DOHH2 (cell line): ENCODE measurements around the gene RNU1-4.
"Not testable (repeated sequence)": the region's sequence is repeated elsewhere in the genome, so short reads cannot be mapped to it uniquely, and the experiment has no call there.

Source experiments
- H3F3A ChIP-seq: fragments of 200-600 bp; sonication (generic), shearing (Covaris generic); 2 replicates; pipeline ENCODE4 v1.6.0; 2016; ENCODE audit warnings: antibody characterized with exemption, mild to moderate bottlenecking; ENCODE audit not compliant: control insufficient read depth, insufficient read depth
- H3K27ac ChIP-seq: fragments of 200-600 bp; sonication (generic); 2 replicates; pipeline ENCODE4 v1.5.1; 2014; ENCODE audit warnings: low read depth, mild to moderate bottlenecking, low read length, moderate library complexity
- H3K27me3 ChIP-seq: fragments of 200-600 bp; sonication (generic); 2 replicates; pipeline ENCODE4 v1.6.1; 2014; ENCODE audit warnings: mild to moderate bottlenecking, low read length, mixed read lengths; ENCODE audit not compliant: control insufficient read depth
- H3K36me3 ChIP-seq: fragments of 200-600 bp; sonication (generic); 2 replicates; pipeline ENCODE4 v1.6.1; 2014; ENCODE audit warnings: mild to moderate bottlenecking, low read length, moderate library complexity, mixed read lengths; ENCODE audit not compliant: control insufficient read depth
- H3K4me1 ChIP-seq: fragments of 200-600 bp; sonication (generic); 2 replicates; pipeline ENCODE4 v1.6.1; 2014; ENCODE audit warnings: mild to moderate bottlenecking, low read length, mixed read lengths; ENCODE audit not compliant: control insufficient read depth
- H3K4me2 ChIP-seq: fragments of 200-600 bp; sonication (generic); 2 replicates; pipeline ENCODE4 v1.6.0; 2014; ENCODE audit warnings: mild to moderate bottlenecking, low read length, moderate library complexity
- H3K4me3 ChIP-seq: fragments of 200-600 bp; sonication (generic); 2 replicates; pipeline ENCODE4 v1.5.1; 2014; ENCODE audit warnings: mild to moderate bottlenecking, low read length, mixed read lengths
- H3K79me2 ChIP-seq: fragments of 200-600 bp; sonication (generic); 2 replicates; pipeline ENCODE4 v1.6.1; 2014; ENCODE audit warnings: mild to moderate bottlenecking, low read length, mixed read lengths; ENCODE audit not compliant: control insufficient read depth
- H3K9me2 ChIP-seq: fragments of 200-600 bp; sonication (generic); replicated peaks from 2 replicates; pipeline ENCODE4 v1.6.1; 2014; ENCODE audit warnings: mild to moderate bottlenecking, low read length, mixed read lengths; ENCODE audit not compliant: control insufficient read depth
- H3K9me3 ChIP-seq: fragments of 200-600 bp; sonication (generic); 2 replicates; pipeline ENCODE4 v1.6.1; 2014; ENCODE audit warnings: antibody characterized with exemption, low read length, mixed read lengths; ENCODE audit not compliant: control insufficient read depth, insufficient read depth
- H4K20me1 ChIP-seq: fragments of 200-600 bp; sonication (generic); 2 replicates; pipeline ENCODE4 v1.6.0; 2014; ENCODE audit warnings: low read depth, mild to moderate bottlenecking, antibody characterized with exemption, low read length, moderate library complexity; ENCODE audit not compliant: control insufficient read depth, insufficient read depth

RNU1-4 gene

DNA sequence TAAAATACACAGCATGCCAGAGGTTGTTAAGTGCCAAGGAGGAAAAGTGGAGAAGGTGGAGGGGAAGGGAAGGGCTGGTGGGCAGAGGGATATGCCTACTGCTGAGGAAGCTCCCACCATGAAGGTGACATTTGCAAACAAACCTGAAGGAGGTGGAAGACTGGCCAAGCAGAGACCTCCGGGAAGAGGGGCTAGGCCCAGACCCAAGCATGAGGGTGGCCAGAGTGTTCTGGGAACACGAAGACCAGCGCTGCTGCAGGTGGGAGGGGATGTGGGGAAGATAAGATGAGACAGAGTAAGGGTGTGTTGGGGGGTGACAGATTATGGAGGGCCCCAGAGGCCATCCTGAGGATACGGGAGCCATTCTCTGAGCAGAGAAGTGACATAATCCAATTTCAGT, 37.5 kb downstream of the RNU1-4 start:
- not testable (repeated sequence) for H3K4me1 ChIP-seq

DNA sequence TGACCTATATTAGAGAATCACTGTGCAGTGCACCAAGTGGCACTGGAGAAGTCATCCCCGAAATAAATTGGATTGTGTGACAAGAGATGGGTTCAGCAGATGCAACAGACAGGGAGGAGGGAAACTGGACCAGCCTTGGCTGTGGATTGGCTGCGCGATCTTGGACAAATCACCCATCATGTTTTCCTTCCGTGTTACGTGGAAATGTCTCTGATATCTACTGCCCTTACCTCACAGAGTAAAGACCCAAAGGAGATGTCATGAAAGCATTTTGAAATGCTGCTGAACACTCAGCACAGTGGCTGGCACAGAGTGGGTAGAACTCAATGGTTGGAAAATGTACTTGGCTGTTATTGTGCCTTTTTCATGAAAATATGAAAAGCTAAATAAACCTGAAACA, 39.2 kb downstream of the RNU1-4 start:
- H3K4me1 ChIP-seq, H3K36me3 ChIP-seq, H3K9me3 ChIP-seq, H3F3A ChIP-seq, H3K27ac ChIP-seq, H3K27me3 ChIP-seq, H3K79me2 ChIP-seq, H4K20me1 ChIP-seq, H3K9me2 ChIP-seq, H3K4me2 ChIP-seq, H3K4me3 ChIP-seq: not testable (repeated sequence)

More for the DNA sequence above, 37.5 kb downstream of the RNU1-4 start:
- H3K79me2 ChIP-seq, H3F3A ChIP-seq, H3K9me2 ChIP-seq, H3K4me3 ChIP-seq, H4K20me1 ChIP-seq, H3K27me3 ChIP-seq, H3K36me3 ChIP-seq, H3K9me3 ChIP-seq, H3K27ac ChIP-seq, H3K4me2 ChIP-seq: not testable (repeated sequence)

DNA sequence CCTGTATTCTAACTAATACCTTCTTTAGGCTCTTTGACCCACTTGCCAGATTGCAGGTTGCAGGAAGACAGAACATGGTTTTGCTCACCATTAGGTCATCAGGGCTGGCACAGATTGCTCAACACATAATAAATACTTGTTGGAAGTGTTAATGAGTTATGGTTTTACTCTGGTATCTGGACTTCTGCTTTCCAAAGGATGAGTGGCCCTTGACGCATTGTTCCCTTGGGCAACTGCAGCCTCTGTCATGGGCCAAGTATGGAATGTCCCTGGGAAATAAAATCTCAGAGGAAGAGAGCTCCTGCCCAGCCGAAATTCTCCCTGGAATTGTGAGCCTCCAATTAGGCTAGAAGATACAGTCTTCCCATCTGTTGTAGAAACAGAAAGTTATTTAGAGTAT, 40.7 kb downstream of the RNU1-4 start:
- H3K4me2 ChIP-seq, H3F3A ChIP-seq: not testable (repeated sequence)

DNA sequence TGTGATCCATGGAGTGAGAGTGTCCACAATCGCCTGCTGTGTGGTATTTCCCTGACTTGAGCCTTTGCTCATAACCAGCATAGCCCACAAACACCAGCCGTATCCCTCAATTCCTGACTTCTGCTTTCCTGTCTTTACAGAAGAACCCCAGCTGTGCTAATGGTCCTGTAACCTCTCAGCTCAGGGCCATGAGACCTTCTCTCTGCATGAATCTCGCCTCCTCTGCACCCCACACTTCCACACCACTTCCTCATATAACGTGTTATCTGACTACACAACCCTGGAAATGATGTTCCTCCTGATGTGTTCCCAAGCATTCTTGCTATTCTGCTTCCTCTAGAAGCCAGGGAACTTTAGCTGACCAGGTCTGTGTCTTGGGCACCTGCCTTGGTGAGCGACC, 41.3 kb downstream of the RNU1-4 start:
- H3K79me2 ChIP-seq, H3K4me3 ChIP-seq, H3K27me3 ChIP-seq, H3K4me2 ChIP-seq, H3K4me1 ChIP-seq, H3F3A ChIP-seq, H3K9me3 ChIP-seq, H3K36me3 ChIP-seq, H3K9me2 ChIP-seq, H4K20me1 ChIP-seq, H3K27ac ChIP-seq: not testable (repeated sequence)

More for the DNA sequence above, 40.7 kb downstream of the RNU1-4 start:
- not testable (repeated sequence) for H4K20me1 ChIP-seq, H3K27me3 ChIP-seq, H3K9me3 ChIP-seq, H3K4me1 ChIP-seq, H3K36me3 ChIP-seq, H3K4me3 ChIP-seq, H3K79me2 ChIP-seq, H3K27ac ChIP-seq, H3K9me2 ChIP-seq

DNA sequence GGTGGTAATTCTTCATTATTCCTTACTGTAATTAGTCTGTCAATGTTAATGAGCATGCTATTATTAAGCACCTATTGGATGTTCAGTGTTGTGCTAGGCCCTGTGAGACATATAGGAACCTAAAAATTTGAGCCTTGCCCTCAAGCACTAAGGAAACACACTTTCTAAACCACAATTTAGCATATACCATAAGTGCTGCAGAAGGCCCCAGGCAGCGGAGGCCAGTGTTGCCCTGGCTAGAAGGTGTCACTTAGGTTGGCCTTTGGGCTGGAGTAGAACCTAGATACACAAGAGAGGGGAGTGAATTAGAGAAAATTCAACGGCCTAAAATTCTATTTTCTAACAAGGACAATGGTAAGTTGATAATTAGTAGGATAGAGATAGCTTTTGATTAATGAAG, 44.6 kb downstream of the RNU1-4 start:
- H4K20me1 ChIP-seq, H3K36me3 ChIP-seq, H3K4me2 ChIP-seq, H3K27ac ChIP-seq, H3K79me2 ChIP-seq, H3K9me2 ChIP-seq, H3F3A ChIP-seq, H3K9me3 ChIP-seq, H3K27me3 ChIP-seq, H3K4me3 ChIP-seq, H3K4me1 ChIP-seq: not testable (repeated sequence)

DNA sequence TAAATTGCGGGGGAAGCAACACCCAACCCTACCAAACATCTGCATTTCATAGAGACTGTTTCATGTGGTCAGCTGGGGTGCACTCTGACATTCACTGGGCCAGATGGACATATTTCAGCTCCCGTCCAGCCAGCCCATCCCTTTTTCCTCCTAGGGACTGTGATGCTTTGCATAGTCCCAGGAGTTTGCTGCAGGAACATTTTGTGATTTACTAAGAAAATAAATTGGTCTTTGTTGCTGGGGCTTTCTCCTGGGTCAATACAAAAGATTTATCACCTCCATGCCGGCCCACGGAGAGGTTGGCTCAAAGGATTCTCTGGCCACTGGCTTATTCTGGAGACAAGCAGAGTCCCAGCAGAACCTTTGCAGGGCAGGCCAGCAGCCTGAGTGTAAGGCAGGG, 46.0 kb downstream of the RNU1-4 start:
- not testable (repeated sequence) for H3F3A ChIP-seq

DNA sequence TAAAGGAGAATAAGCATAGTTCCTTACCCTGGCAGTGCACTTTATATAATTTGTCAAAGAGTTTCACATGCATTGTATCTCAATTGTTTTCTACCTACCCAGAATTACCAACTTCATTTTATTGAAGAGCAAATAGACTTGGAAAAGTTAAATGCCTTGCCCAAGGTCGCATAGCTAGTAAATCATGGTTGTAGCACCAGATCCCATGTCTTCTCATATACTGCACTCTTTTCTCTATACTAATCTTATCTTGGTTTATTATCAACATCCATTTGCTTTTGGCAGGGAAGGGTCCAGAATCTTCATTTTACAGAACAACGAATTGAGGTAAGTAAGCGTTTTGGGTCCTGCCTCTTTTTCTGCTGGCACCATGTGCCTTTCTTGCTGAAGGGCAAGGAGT, 46.9 kb downstream of the RNU1-4 start:
- not testable (repeated sequence) for H3K27ac ChIP-seq, H3K9me2 ChIP-seq, H3K4me1 ChIP-seq, H3K79me2 ChIP-seq, H3K9me3 ChIP-seq, H3K27me3 ChIP-seq, H4K20me1 ChIP-seq, H3K4me2 ChIP-seq, H3K4me3 ChIP-seq, H3K36me3 ChIP-seq, H3F3A ChIP-seq

More for the DNA sequence above, 46.0 kb downstream of the RNU1-4 start:
- H3K27me3 ChIP-seq, H4K20me1 ChIP-seq, H3K4me3 ChIP-seq, H3K27ac ChIP-seq, H3K36me3 ChIP-seq, H3K9me3 ChIP-seq, H3K79me2 ChIP-seq, H3K4me2 ChIP-seq, H3K4me1 ChIP-seq, H3K9me2 ChIP-seq: not testable (repeated sequence)

DNA sequence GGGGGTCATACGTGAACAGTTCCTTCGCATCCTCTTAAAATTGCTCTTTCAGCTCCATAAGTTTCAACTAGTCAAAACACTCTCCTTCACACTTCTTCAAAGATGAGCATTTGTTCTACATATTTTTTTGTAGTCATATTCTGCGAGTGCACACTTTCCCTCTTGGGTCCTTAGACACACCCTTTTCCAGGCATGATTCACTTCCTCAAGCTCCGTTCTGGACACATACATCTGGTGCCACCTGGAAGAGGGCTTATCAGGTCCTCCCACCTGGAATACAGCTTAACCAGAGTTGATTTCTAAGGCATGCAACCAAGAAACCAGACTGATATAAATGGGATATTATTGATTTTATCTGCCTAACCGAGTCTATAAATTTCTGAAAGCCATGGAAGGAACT, 47.4 kb downstream of the RNU1-4 start:
- not testable (repeated sequence) for H3K4me1 ChIP-seq, H3K9me2 ChIP-seq, H3K36me3 ChIP-seq, H3K27ac ChIP-seq, H3K27me3 ChIP-seq, H3K4me2 ChIP-seq, H3K79me2 ChIP-seq, H3F3A ChIP-seq, H3K9me3 ChIP-seq, H3K4me3 ChIP-seq, H4K20me1 ChIP-seq
